GM18508 (cell line): ENCODE data around the gene CBLB.

Source experiments
- ATAC-seq: cut with Tn5 transposase; IDR thresholded peaks from one replicate; pipeline ENCODE4 v1.9.1; 2021; ENCODE audit warnings: moderate number of reproducible peaks; ENCODE audit not compliant: insufficient read depth, unreplicated experiment

The CBLB gene

DNA sequence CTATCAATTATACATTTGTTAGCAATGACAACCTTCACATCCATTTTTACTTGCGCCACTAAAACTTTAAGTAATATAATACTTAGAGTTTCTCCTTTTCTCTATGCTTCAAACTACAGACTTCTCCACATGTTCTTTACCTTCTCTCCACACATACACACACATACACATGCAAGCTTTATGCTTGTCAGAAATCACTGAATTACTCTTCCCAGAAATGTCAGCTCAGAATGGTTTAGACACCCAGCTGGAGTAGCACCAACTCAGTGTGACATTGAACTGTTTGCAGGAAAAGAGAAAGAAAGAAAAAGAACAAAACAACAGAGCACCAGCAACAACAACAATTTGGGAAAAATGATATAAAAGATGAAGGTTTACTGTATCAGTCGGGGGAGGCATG is 20.9 kb downstream of the CBLB start:
- ATAC-seq: no peak

- no peak for ATAC-seq
Observed at GRCh38 chr3:105847452-105847851, 21.4 kb downstream of the CBLB start.

DNA sequence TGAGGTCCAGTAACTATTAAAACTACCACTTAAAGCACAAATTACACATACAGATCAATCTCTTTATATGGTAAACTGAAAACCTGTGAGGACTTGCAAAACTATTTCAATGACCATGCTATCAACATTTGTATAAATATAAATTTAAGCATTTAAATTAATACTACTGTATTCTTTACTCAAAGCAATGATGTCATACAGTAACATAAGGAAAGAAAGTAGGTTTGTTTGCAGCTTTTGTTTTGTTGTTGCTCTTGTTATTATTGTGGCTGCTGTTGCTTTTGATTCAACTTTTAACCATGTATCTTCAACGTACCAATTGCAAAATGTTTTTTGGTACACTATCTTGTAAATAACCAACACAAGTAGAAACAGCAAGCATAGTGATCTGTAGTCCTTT is 22.0 kb downstream of the CBLB start:
- no peak for ATAC-seq

DNA sequence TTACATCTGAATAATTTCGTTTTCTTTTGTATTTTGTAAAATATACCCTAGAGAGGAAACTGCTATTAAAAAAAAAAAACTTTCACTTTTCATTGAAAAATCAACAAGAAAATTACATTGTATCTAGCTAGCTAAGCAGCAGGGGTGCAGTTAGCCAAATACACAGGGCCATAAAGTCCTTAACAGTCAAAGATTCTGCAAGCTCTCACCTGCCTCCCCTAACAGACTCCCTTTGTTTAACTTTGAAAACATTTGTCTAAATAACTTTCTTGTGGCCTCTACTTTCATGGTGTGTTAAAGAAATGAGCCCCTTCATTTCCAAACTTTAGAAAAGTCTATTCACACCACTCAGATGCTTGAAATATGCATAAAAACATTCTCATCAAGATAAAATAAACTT is 23.3 kb downstream of the CBLB start:
- ATAC-seq: no peak

DNA sequence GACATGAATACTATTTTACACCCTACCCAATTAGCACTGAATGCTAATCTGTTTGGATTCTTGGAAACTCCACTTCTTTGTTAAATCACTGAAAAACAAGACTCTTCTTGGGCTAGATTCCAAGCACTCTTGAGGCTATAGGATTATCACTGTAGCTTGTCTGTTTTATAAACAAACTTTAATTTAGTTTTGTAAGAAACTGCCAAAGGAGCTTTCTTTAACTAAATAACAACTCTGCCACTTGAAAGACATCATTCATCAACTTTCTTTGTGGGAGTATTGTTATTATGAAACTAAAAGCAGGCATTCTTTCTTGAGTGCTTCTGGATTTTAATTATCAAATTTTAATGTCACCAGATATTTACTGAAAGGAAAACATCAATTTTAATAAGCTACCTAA is 24.1 kb downstream of the CBLB start:
- no peak for ATAC-seq

DNA sequence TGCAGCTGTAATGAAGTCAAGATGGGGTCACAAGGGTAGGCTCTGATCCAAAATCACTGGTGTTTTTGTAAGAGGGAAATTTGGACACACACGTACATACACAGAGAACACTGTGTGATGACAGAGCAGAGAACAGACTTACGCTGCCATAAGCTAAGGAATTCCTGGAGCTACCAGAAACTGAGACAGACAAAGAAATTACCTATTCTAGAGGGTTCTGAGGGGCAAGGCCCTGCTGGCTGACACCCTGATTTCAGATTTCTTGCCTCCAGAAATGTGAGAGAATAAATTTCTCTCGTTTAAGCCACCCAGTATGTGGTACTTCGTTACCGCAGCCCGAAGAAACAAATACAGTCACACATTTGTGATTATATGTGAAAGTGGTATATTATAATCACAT is 24.8 kb downstream of the CBLB start:
- ATAC-seq: no peak

DNA sequence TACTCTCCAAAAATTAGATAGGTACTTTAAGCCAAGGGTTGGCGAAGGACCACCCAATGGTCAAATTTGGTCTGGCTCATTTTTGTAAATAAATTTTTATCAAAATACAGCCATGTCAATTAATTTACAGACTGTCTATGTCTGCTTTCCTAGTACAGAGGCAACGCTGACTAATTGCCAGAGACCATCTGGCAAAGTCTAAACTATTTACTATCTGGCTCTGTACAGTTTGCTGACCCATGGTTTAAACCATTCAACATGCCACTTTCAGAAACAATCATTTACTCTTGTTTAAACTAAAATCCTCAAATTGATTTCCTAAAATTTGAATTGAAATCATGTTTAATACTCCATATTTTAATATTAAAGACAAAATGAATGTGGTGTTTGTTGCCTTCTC is 25.9 kb downstream of the CBLB start:
- ATAC-seq: no peak

DNA sequence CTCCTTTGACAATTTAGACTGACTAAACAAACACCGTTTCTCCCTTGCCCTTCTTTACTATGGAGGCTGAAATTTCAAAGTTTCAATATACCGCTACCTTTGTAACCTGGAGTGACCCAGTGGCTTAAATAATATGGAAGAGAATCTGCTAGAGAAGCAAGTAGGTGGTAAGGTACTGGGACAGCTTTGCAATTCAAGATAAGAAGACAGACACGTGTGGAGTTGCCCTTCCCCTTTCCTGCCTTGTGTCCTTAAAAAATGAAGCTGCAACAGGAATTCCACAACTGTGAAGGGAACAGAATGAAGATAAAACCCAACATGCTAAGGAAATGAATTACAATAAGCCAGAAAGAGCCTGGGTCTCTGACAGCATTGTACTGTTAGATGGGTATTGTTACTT is 26.4 kb downstream of the CBLB start:
- ATAC-seq: no peak

DNA sequence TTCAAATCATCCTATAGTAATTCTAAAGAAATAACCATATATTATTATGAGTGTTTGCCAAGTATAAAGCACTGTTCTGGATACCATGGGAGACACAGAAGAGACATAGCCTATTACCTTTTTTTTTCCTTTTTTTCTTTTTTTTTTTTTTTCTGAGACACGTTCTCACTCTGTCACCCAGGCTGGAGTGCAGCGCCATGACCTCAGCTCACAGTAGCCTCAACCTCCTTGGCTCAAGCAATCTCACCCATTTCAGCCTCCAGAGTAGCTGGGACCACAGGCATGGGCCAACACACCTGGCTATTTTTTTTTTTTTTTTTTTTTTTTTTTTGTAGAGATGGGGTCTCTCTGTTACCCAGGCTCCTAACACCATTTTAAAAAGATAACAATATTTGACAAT is 30.9 kb downstream of the CBLB start:
- no peak for ATAC-seq

DNA sequence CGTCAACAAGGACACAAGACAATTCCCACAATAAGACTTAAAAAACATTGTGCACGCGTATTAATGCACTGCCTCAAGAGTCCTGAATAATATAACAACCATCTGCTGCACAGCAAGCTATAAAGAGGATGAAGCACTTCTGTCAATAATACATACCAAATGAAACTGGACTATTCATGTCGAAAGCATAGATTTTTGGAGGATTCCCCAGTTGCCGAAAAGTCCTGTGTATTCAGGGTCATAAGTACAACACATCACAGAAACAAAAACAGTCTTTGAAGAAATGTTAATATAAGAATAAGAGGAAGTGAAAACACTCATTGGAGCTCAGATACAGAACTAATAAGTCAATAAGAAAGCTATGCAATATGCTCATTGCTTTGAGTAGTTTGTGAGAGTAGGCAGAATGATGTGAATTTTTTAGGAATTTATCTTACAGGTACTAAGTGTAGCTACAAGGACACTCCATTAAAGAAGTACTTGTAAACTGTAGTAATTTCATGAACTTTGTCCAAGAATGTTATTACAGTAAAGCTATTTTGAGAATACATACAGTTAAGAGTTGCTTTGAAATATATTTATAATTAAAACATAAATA is 31.6 kb downstream of the CBLB start:
- peak; percentile 97 for ATAC-seq

DNA sequence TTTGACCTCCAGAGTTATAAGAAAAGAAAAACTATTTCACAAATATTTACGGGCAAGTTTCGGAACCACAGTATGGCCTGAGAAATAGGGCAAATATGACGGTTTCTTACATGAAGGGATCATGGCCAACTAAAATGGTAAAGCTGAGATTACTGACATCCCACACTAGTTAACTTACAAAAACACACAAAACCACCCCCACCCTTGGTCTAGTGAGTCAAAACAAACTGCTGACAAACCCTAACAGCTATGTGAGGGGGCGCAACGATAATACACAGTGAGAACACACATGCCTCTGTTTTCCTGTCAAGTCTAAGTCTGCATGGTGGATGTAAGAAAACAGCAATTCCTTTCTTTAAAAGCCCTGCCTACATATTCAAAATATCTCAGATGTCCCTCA is 32.3 kb downstream of the CBLB start:
- ATAC-seq: peak; percentile 23

GRCh38 chr3:105835606-105836005 is 33.2 kb downstream of the CBLB start:
- ATAC-seq: no peak

DNA sequence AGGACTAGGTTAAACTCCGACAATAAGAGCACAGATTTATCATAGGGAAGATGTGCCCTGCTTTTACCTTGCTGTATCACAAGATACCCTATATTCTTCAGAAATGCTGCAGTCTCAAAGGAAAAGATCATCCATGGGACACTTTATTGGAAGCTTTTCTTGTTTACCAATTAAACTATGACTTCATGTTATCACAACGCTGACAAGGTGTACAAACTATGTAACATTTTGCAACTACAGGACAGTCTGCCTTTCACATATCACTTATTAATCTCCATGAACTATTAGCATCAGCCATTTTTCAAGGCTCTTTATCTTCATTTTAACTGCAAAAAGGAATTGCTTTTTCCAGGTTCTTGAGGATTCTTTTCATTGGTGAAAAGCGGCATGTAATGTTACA is 34.0 kb downstream of the CBLB start:
- ATAC-seq: no peak

- ATAC-seq: no peak
Observed at GRCh38 chr3:105832644-105833043, 36.2 kb downstream of the CBLB start.

- no peak for ATAC-seq
Observed at GRCh38 chr3:105830836-105831235, 38.0 kb downstream of the CBLB start.

- ATAC-seq: no peak
Observed at GRCh38 chr3:105829871-105830622, 38.8 kb downstream of the CBLB start.

DNA sequence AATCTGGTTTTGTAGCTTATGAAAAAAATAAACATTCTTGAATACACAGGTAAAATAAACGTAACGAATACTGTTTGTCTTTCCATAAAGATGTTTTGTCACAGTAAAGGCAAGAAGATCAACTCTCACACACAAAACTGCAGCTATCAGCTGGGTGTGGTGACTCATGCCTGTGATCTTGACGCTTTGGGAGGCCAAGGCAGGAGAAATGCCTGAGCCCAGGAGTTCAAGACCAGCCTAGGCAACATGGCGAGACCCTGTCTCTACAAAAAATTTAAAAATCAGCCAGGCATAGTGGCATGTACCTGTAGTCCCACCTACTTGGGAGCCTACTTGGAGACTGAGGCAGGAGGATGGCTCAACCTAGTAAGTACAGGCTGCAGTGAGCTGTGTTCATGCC is 39.6 kb downstream of the CBLB start:
- ATAC-seq: no peak

DNA sequence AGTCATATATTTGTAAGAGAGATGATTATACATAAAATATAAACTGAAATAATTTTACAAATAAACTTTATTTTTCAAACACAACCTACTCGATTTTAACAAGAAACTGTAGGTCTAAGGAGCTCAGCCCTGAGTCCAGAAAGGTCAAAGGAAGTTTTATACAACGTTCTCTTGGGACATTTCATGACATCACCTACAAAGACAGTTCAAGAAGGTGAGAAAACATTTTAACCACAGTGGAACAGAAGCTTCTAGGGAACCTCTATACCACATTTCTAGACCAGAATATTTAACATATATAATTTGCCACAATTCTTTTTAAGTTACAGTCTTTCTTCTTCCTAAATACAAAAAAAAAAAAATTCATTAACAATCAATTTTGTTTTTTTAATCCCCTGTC is 40.1 kb downstream of the CBLB start:
- peak; percentile 47 for ATAC-seq

DNA sequence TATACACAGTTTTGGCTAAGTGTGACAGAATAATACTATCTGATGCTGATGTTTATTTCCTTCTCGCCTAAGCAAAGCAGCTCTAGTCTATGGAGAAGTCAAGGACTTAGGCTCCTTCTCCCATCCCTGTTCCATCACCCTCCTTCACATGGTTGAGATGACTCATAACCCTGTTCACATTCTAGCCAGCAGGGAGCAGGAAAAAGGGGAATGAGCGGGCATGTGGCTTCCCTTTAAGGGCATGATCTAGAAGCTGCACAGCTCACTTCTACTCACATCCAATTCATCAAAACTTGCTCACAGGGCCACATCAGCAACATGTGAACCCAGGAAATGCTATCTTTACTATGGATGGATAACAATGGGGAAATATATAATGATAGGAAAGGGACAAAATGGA is 40.9 kb downstream of the CBLB start:
- no peak for ATAC-seq

GRCh38 chr3:105826778-105827634 is 41.8 kb downstream of the CBLB start:
- no peak for ATAC-seq

- ATAC-seq: no peak
Observed at GRCh38 chr3:105824129-105824528, 44.7 kb downstream of the CBLB start.
